Activated naive CD4-positive, alpha-beta T cell (primary cell): Measurements from ENCODE around the gene KCTD11.

Experiments
- DNase-seq, 4 experiments: peaks; one replicate each; lab custom pipeline; 2025; lab: John Stamatoyannopoulos, UW

Gene KCTD11

GRCh38 chr17:7403977-7404736, 52.2 kb downstream of the KCTD11 start, which contains the start of gene TMEM256:
TMEM256 (minus strand) TSS chr17:7404097; CDS start chr17:7404084, 13 bp downstream.
- DNase-seq = peak; percentile 84 to 93 (median 92)
